HepG2 (cell line): Measurements from ENCODE around the gene CBX2. TPM values are rescaled to one million over a fixed set of nuclear protein-coding genes. Genes with fewer than 3 reads are reported as not detected.

Experiments
- BCL6 ChIP-seq: IDR thresholded peaks from 2 replicates; pipeline ENCODE4 v1.6.1; 2016; ENCODE audit warnings: missing genetic modification reagents, missing compliant biosample characterization
- CHCHD3 ChIP-seq: sonication (generic); formaldehyde crosslinking; IDR thresholded peaks from 2 replicates; pipeline ENCODE4 v1.8.0; 2022; ENCODE audit warnings: mild to moderate bottlenecking, missing genetic modification reagents, moderate library complexity
- KLF12 ChIP-seq: sonication (generic); formaldehyde crosslinking; IDR thresholded peaks from 2 replicates; pipeline ENCODE4 v1.4.0; 2020; ENCODE audit warnings: missing genetic modification reagents, borderline replicate concordance
- MEIS2 ChIP-seq: sonication (generic); formaldehyde crosslinking; IDR thresholded peaks from 2 replicates; pipeline ENCODE4 v1.9.0; 2021; ENCODE audit warnings: mild to moderate bottlenecking, missing genetic modification reagents
- MIER3 ChIP-seq: IDR thresholded peaks from 2 replicates; pipeline ENCODE4 v1.6.1; 2016; ENCODE audit warnings: missing compliant biosample characterization, borderline replicate concordance
- RFX1 ChIP-seq: fragments of 450-650 bp; IDR thresholded peaks from 2 replicates; pipeline ENCODE4 v1.6.1; 2017
- RNF2 ChIP-seq: fragments of 450-650 bp; conservative IDR thresholded peaks from 2 replicates; pipeline ENCODE4 v1.6.1; 2016; ENCODE audit warnings: low read depth
- SNAPC2 ChIP-seq: sonication (generic); formaldehyde crosslinking; IDR thresholded peaks from 2 replicates; pipeline ENCODE4 v1.8.1; 2022; ENCODE audit warnings: mild to moderate bottlenecking, missing genetic modification reagents
- ZNF563 ChIP-seq: sonication (generic); formaldehyde crosslinking; IDR thresholded peaks from 2 replicates; pipeline ENCODE4 v1.8.0; 2022; ENCODE audit warnings: mild to moderate bottlenecking, moderate library complexity, missing genetic modification reagents
- ZNF724P ChIP-seq: sonication (generic); formaldehyde crosslinking; IDR thresholded peaks from 2 replicates; pipeline ENCODE4 v1.8.0; 2022; ENCODE audit warnings: missing genetic modification reagents, borderline replicate concordance
- polyA plus RNA-seq, 8 experiments: library from polyadenylated mRNA; depleted of rRNA in 3 of 8; stranded (reverse) in 7 of 8; unstranded in 1 of 8; fragments of >200 nt; fragmentation: Illumina TruSeq in 4 of 8; extraction: Trizol in 4 of 8; gene quantifications; 2 replicates each; pipeline versions ENCODE4 v1.2.1 to v1.2.3, GENCODE V29; 2011 to 2016; ENCODE audit warnings: low read depth in 4 of 8, missing spikeins in 1 of 8, mixed read lengths in 1 of 8; ENCODE audit not compliant: insufficient read depth in 1 of 8
- total RNA-seq, 5 experiments: library from RNA; depleted of rRNA; stranded (reverse); fragments of >200 nt; fragmentation: Illumina TruSeq; extraction: Trizol; gene quantifications; 2 replicates each; pipeline ENCODE4 v1.2.3, GENCODE V29; 2016; ENCODE audit warnings: low read depth in 1 of 5
- TF ChIP-seq, protein P1 (sequence below): sonication (generic); formaldehyde crosslinking; IDR thresholded peaks from 2 replicates; pipeline ENCODE4 v1.4.0; 2020; ENCODE audit warnings: missing genetic modification reagents, borderline replicate concordance
- TF ChIP-seq, protein P2 (sequence below): IDR thresholded peaks from 2 replicates; pipeline ENCODE4 v1.6.1; 2016; ENCODE audit warnings: missing biosample characterization, missing genetic modification reagents, low read depth
- TF ChIP-seq, protein P3 (sequence below), 2 experiments: fragments of 450-650 bp in 1 of 2; sonication (generic) in 1 of 2; formaldehyde crosslinking in 1 of 2; IDR thresholded peaks; 2 replicates each; pipeline versions ENCODE4 v1.6.1 to v1.8.0; 2016 to 2022; ENCODE audit warnings: antibody characterized with exemption in 1 of 2, mild to moderate bottlenecking in 1 of 2, missing genetic modification reagents in 1 of 2
- TF ChIP-seq, protein P4 (sequence below): sonication (generic); formaldehyde crosslinking; IDR thresholded peaks from 2 replicates; pipeline ENCODE4 v1.4.0; 2020; ENCODE audit warnings: mild to moderate bottlenecking, missing genetic modification reagents

CBX2 gene
- total and polyA plus RNA-seq, 2 of the 13 experiments (the other 11 are each of a cell fraction or from before 2014, with no cell fraction given), result 14.5 to 31.1 TPM

DNA sequence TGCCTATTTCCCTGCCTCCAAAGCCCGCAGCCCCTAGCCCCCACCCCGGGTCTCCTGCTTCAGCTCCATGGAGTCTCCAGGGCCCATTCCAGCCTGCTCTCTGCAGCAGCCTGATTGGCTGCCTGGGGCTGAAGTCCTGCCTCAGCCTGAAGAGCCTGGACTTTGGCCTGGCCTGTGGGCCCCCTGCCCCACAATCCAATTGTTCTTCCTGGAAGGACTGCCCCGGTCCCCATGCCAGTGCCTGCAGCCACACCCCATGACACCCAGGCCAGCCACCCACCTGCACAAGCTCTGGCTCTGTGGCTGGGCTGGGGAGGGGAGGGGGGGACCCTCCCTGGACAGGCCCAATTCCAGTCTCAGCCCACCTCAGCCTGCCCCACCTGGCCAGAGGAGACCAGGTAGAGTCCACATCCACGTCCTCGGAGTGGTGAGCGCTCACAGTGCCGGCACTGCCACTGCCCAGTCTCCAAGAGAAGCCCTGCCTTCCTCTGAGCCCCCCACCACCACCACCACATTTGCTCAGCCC is 34.9 kb upstream of the CBX2 start (continued):
- TF ChIP-seq, protein P1, sequence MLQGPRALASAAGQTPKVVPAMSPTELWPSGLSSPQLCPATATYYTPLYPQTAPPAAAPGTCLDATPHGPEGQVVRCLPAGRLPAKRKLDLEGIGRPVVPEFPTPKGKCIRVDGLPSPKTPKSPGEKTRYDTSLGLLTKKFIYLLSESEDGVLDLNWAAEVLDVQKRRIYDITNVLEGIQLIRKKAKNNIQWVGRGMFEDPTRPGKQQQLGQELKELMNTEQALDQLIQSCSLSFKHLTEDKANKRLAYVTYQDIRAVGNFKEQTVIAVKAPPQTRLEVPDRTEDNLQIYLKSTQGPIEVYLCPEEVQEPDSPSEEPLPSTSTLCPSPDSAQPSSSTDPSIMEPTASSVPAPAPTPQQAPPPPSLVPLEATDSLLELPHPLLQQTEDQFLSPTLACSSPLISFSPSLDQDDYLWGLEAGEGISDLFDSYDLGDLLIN (CRISPR knock-in tag), result 0 out of 2 replicates have a peak, but pooled peaks have one; percentile 14
- TF ChIP-seq SNAPC2 (no peak), BCL6 (CRISPR knock-in tag) (peak; percentile 95), RNF2 (no peak), MIER3 (CRISPR knock-in tag) (peak; percentile 55; the same call in 1 of the 2 replicates), KLF12 (CRISPR knock-in tag) (peak; percentile 98), ZNF724P (CRISPR knock-in tag) (peak; percentile 89), MEIS2 (no peak), RFX1 (no peak), CHCHD3 (peak; percentile 1; the same call in 1 of the 2 replicates), ZNF563 (CRISPR knock-in tag) (peak; percentile 52)
- TF ChIP-seq, protein P2, sequence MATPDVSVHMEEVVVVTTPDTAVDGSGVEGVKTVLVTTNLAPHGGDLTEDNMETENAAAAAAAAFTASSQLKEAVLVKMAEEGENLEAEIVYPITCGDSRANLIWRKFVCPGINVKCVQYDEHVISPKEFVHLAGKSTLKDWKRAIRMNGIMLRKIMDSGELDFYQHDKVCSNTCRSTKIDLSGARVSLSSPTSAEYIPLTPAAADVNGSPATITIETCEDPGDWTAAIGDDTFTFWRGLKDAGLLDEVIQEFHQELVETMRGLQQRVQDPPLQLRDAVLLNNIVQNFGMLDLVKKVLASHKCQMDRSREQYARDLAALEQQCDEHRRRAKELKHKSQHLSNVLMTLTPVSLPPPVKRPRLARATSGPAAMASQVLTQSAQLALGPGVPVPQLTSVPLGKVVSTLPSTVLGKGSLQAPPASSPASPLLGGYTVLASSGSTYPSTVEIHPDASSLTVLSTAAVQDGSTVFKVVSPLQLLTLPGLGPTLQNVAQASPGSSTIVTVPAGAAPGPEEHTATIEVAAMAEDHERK (CRISPR knock-in tag), result no peak
- TF ChIP-seq, protein P3, sequence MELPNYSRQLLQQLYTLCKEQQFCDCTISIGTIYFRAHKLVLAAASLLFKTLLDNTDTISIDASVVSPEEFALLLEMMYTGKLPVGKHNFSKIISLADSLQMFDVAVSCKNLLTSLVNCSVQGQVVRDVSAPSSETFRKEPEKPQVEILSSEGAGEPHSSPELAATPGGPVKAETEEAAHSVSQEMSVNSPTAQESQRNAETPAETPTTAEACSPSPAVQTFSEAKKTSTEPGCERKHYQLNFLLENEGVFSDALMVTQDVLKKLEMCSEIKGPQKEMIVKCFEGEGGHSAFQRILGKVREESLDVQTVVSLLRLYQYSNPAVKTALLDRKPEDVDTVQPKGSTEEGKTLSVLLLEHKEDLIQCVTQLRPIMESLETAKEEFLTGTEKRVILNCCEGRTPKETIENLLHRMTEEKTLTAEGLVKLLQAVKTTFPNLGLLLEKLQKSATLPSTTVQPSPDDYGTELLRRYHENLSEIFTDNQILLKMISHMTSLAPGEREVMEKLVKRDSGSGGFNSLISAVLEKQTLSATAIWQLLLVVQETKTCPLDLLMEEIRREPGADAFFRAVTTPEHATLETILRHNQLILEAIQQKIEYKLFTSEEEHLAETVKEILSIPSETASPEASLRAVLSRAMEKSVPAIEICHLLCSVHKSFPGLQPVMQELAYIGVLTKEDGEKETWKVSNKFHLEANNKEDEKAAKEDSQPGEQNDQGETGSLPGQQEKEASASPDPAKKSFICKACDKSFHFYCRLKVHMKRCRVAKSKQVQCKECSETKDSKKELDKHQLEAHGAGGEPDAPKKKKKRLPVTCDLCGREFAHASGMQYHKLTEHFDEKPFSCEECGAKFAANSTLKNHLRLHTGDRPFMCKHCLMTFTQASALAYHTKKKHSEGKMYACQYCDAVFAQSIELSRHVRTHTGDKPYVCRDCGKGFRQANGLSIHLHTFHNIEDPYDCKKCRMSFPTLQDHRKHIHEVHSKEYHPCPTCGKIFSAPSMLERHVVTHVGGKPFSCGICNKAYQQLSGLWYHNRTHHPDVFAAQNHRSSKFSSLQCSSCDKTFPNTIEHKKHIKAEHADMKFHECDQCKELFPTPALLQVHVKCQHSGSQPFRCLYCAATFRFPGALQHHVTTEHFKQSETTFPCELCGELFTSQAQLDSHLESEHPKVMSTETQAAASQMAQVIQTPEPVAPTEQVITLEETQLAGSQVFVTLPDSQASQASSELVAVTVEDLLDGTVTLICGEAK (IDR thresholded peaks at IDR 0.05), result no peak
- TF ChIP-seq, protein P3 (CRISPR knock-in tag; IDR thresholded peaks at IDR 0.05), result peak; percentile 78
- TF ChIP-seq, protein P4, sequence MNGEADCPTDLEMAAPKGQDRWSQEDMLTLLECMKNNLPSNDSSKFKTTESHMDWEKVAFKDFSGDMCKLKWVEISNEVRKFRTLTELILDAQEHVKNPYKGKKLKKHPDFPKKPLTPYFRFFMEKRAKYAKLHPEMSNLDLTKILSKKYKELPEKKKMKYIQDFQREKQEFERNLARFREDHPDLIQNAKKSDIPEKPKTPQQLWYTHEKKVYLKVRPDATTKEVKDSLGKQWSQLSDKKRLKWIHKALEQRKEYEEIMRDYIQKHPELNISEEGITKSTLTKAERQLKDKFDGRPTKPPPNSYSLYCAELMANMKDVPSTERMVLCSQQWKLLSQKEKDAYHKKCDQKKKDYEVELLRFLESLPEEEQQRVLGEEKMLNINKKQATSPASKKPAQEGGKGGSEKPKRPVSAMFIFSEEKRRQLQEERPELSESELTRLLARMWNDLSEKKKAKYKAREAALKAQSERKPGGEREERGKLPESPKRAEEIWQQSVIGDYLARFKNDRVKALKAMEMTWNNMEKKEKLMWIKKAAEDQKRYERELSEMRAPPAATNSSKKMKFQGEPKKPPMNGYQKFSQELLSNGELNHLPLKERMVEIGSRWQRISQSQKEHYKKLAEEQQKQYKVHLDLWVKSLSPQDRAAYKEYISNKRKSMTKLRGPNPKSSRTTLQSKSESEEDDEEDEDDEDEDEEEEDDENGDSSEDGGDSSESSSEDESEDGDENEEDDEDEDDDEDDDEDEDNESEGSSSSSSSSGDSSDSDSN (CRISPR knock-in tag), result peak; percentile 81
